Omental fat pad (tissue), 4 donors: ENCODE data around the gene OXER1. TPM values are rescaled to one million over a fixed set of nuclear protein-coding genes. Genes with fewer than 3 reads are reported as not detected.

Experiments
- ATAC-seq: fragments of 150-250 bp; one replicate; pipeline ENCODE4 v1.9.1; 2016; ENCODE audit warnings: mild to moderate bottlenecking, moderate library complexity; ENCODE audit not compliant: low FRiP score
- DNase-seq: peaks from one replicate; pipeline ENCODE4 v3.0.0-alpha.2; 2019; ENCODE audit warnings: low spot score
- total RNA-seq, 4 donors: library from RNA; depleted of rRNA; stranded (reverse); fragments of >200 nt; gene quantifications; one replicate each; pipeline ENCODE4 v1.1.0, GENCODE V29; 2016
- TF ChIP-seq, protein P1 (sequence below), 3 donors: fragments of 450-650 bp; IDR thresholded peaks; one replicate each; pipeline ENCODE4 v1.5.1; 2016 to 2017; ENCODE audit warnings: antibody characterized with exemption in 3 of 3, mild to moderate bottlenecking in 3 of 3, moderate library complexity in 2 of 3

The OXER1 gene
- total RNA-seq, 4 donors from 2014 or later: 0.44 to 0.96 (median 0.65) TPM; not detected in 1

DNA sequence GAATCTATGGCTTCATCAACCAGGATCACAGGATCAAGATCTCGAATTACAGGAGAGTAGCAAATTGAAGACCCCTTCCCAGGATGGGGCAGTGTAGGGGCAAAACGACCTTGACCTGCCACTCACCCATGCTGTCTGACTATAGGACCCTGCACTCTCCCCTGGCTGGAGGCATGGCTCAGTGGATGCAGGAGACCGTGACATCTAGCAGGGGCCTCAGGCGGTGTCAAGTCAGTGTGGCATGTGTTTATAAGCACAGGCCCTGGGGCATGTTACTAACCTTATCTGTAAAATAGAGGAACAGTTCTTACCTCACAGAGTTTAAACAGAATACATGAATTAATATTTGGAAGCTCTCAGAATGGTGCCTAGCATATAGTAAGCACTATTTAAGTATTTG, 24.9 kb upstream of the OXER1 start:
- TF ChIP-seq, protein P1, sequence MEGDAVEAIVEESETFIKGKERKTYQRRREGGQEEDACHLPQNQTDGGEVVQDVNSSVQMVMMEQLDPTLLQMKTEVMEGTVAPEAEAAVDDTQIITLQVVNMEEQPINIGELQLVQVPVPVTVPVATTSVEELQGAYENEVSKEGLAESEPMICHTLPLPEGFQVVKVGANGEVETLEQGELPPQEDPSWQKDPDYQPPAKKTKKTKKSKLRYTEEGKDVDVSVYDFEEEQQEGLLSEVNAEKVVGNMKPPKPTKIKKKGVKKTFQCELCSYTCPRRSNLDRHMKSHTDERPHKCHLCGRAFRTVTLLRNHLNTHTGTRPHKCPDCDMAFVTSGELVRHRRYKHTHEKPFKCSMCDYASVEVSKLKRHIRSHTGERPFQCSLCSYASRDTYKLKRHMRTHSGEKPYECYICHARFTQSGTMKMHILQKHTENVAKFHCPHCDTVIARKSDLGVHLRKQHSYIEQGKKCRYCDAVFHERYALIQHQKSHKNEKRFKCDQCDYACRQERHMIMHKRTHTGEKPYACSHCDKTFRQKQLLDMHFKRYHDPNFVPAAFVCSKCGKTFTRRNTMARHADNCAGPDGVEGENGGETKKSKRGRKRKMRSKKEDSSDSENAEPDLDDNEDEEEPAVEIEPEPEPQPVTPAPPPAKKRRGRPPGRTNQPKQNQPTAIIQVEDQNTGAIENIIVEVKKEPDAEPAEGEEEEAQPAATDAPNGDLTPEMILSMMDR (IDR thresholded peaks at IDR 0.05): no peak
- DNase-seq (no peak), ATAC-seq (no peak)

DNA sequence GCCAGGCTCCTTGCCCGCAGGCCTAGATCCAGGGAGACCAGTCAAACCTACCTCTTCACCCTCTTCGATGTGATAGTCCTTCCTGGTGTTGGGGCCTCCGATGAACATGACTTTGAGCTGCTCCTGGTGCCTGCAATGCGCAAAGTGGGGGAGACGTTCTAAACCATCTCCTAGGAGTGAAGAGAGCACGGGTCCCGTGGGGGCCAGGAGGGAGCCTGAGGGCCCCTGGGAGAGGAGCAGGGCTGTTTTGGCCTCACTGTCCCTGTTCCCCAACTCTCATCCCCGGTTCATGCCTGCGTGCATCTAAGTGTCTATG, 24.5 kb upstream of the OXER1 start:
- DNase-seq (no peak), ATAC-seq (no peak)
- TF ChIP-seq, protein P1 (IDR thresholded peaks at IDR 0.05): no peak

DNA sequence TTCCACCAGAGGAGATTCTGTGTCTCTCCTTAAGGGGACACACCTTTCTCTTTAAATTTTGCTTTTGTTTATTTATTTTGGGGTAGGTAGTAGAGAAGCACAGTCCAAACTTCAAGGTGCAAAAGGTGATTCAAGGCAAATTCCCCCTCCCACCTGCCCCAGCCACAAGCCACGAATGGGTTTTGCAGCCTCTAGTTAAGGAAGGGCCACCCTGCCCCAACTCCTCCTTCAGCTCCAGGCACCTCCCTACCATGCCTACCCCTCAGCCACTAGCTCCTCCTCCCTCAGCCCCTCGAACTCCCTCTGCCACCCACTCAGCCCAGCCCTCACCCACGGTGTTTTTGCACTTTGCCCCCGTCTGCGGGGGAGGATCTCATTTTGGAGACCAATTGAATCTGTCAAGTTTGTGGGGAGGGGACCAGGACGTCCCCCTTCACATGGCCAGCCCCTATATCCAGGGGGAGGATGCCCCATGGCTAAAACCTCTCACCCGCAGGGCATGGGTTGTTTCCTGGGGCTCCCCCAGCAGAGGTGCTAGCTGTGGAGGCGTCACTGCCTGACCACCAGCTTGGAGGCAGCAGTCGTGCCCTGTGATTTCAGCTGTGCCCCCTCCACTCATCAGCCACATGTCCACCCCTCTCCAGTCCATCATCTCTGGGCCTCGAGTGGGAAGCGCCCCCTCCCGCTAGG, 24.0 kb upstream of the OXER1 start:
- DNase-seq (no peak), ATAC-seq (no peak)
- TF ChIP-seq, protein P1 (IDR thresholded peaks at IDR 0.05): no peak

DNA sequence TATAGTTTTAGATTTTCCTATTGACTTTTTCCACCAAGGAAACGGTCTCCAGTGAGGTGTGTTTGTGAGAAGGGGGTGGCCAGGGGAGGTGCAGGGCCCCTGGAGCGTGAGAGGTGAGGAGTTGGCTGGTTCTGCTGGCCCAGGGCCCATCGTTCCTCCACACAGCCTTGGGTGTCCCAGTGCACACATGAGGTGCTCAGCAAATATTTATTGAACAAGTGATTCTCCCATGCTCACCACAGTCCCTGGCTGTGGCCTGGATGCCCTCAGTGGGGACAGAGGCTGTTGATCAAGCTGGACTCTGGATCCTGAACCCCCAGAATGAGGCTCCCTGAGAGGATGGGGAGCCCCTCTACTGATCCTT, 23.5 kb upstream of the OXER1 start:
- ATAC-seq (no peak), DNase-seq (no peak)
- TF ChIP-seq, protein P1 (IDR thresholded peaks at IDR 0.05): no peak

DNA sequence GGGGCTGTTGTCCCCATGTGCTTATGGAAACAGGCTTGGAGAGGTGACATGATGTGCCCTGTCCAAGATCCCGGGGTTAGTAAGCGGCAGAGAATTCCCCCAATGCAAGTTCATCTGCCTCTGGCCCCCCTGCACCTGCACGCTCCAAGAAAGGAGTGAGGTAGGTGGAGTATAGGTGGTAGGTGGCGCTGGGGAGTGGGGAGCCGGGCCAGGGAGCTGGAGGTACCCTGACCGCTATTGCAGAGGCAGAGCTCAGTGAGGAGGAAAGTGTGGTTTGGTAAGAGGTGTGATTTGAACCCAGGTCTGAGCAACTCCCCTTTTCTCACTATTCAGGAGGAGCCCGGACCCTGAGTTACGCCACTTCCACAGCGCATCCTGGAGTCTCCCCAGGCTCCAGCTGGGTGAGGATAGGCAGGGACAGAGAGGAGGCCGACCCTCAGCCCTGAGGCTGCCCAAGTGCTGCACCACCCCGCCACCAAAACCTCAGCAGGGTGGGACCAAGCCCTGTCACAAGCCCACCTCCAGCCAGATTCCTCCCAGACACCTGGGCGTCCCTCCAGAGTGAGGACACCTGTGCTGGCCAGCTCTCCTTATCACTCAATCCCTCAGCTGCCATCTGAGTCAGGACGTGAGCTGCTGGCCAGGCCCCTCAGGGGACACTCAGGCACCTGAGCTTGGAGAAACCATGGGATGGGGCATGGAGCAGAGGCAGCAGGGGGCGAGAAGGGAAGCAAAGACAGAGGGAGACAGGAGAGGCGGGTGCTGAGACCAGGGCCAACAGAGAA, 22.8 kb upstream of the OXER1 start:
- ATAC-seq: no peak
- DNase-seq: no peak
- TF ChIP-seq, protein P1 (IDR thresholded peaks at IDR 0.05): no peak

DNA sequence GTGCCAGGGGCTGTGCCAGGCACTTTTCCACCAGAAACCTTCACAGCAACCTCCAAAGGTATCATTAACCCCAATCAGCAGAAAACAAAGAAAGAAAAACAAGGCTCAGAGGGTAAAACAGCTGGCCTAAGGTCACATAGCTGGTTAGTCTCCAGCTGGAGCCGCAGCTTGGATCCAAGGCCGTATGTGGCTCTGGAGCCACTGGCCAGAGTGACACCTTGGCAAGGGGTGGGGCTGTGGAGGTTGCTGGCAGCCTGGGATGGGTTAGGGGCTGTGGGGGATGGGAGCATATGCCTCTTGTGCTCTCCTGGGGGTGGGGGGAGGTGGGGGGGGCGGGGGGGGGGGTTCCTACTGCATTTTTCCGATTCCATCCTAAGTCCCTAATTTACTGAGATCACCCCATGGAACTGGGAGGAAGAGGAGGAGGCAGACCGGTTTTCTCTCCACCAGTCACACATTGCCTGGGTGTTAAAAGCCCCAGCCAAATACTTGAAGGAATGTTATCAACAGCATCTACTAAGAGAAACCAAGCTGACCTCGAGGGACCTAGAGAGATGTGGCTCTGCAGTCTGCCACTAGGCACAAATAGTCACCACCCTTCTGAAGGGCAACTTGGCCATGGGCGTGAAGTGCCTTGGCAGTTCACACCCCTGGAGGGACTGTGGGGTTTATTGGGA, 20.4 kb upstream of the OXER1 start:
- DNase-seq (no peak), ATAC-seq (no peak)
- TF ChIP-seq, protein P1 (IDR thresholded peaks at IDR 0.05): no peak
